Colonic mucosa (tissue), 4 donors: ENCODE measurements around the gene GPR161. TPM values are rescaled to one million over a fixed set of nuclear protein-coding genes. Genes with fewer than 3 reads are reported as not detected.

Experiments used
- DNase-seq: peaks from one replicate; pipeline ENCODE4 v3.0.0-alpha.2; 2020
- H3K27ac ChIP-seq: fragments of 200-600 bp; one replicate; pipeline ENCODE4 v1.8.0; 2021
- H3K27me3 ChIP-seq: fragments of 200-600 bp; one replicate; pipeline ENCODE4 v1.8.0; 2021
- H3K36me3 ChIP-seq: fragments of 200-600 bp; one replicate; pipeline ENCODE4 v1.8.0; 2021
- H3K4me1 ChIP-seq: fragments of 200-600 bp; one replicate; pipeline ENCODE4 v1.8.0; 2021; ENCODE audit warnings: mild to moderate bottlenecking
- H3K4me3 ChIP-seq: fragments of 200-600 bp; one replicate; pipeline ENCODE4 v1.8.0; 2021
- H3K9ac ChIP-seq, 2 donors: one replicate each; pipeline ENCODE4 v1.7.0; 2013; ENCODE audit warnings: control low read depth in 2 of 2, low read depth in 2 of 2, low read length in 2 of 2
- H3K9me3 ChIP-seq: fragments of 200-600 bp; one replicate; pipeline ENCODE4 v1.8.0; 2021
- intact Hi-C: fragments of 100-400 bp; cut with DNase I; formaldehyde crosslinking; loops from one replicate; pipeline ENCODE4 v1.14.1; 2022
- total RNA-seq, 2 donors: library from RNA; stranded (reverse); fragmentation: NEBNext Ultra II Directional in 1 of 2; extraction: Animal tissue kit (Norgen Biotek cat#: 25700) in 1 of 2; gene quantifications; one replicate each; pipeline ENCODE4 v1.2.1, GENCODE V29; 2021
- TF ChIP-seq, protein P1 (sequence below): fragments of 200-600 bp; IDR thresholded peaks from one replicate; pipeline ENCODE4 v1.8.0; 2022; ENCODE audit warnings: antibody characterized with exemption, mild to moderate bottlenecking
- donor health status: healthy.
- donor health status: DM: no; HTN: no; CAD: no.
- donor health status: DM: no; HTN: no; CAD: no.

Gene GPR161
- total RNA-seq, 2 donors from 2014 or later = 2.5 to 3.2 TPM

DNA sequence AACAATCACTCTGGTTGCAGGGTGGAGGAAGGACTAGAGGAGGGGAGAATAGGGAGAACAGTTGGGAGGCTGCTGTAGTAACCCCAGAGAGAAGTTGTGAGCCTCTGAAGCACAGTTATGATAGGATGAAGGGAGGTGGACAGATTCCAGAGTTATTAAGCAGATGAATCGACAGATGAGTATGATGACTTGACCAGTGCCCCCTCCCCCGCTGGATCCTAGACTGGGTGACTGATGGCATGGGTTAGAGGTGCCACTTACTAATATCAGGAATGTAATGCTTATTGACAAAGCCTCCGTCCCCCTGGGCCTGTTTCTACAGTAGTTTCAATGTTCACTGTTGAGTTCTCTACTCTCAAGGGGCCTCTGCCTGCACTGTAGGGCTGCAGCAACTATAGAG, 28.0 kb upstream of the GPR161 start:
- intact Hi-C loops = no loop called here
- Histone ChIP-seq H3K27ac (no peak overlapping the region), H3K9me3 (no peaks in the 10 kb centered on the region), H3K27me3 (no peaks in the 10 kb centered on the region), H3K9ac (no peak overlapping the region), H3K4me3 (no peak overlapping the region), H3K4me1 (no peaks in the 10 kb centered on the region), H3K36me3 (no peaks in the 10 kb centered on the region)
- TF ChIP-seq, protein P1, sequence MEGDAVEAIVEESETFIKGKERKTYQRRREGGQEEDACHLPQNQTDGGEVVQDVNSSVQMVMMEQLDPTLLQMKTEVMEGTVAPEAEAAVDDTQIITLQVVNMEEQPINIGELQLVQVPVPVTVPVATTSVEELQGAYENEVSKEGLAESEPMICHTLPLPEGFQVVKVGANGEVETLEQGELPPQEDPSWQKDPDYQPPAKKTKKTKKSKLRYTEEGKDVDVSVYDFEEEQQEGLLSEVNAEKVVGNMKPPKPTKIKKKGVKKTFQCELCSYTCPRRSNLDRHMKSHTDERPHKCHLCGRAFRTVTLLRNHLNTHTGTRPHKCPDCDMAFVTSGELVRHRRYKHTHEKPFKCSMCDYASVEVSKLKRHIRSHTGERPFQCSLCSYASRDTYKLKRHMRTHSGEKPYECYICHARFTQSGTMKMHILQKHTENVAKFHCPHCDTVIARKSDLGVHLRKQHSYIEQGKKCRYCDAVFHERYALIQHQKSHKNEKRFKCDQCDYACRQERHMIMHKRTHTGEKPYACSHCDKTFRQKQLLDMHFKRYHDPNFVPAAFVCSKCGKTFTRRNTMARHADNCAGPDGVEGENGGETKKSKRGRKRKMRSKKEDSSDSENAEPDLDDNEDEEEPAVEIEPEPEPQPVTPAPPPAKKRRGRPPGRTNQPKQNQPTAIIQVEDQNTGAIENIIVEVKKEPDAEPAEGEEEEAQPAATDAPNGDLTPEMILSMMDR = no peak
- DNase-seq = no peak

- Histone ChIP-seq H3K27me3 (no peaks in the 10 kb centered on the region), H3K4me1 (no peaks in the 10 kb centered on the region)
- no peak for DNase-seq
Observed at GRCh38 chr1:168163670-168164069, 26.9 kb upstream of the GPR161 start.

DNA sequence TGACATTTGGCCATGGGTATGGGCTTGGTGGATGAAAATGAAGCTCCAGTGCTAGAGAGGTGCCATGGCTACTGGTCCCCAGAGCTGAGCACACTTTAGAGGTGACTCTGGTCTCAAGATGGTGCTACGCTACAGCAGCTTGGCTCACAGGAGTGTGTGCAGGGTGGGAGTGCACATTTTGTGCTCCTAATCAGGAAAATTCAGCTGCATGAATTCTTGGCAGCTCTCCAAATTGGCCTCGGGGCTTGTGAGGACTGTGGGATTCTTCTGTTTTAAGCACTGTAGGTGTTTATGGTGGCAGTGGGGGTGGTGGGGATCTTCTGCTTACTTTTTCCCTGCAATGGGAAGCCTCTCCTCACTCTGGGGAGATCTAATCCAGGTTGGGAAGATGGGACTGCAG, 24.7 kb upstream of the GPR161 start:
- no peak for DNase-seq
- TF ChIP-seq, protein P1 = no peak

More at GRCh38 chr1:168163670-168164069, 26.9 kb upstream of the GPR161 start:
- no peak overlapping the region for H3K4me3 ChIP-seq
- H3K36me3 ChIP-seq = no peaks in the 10 kb centered on the region
- no peak overlapping the region for H3K27ac ChIP-seq
- TF ChIP-seq, protein P1 = no peak
- H3K9me3 ChIP-seq = no peaks in the 10 kb centered on the region
- no peak overlapping the region for H3K9ac ChIP-seq
- intact Hi-C loops = no loop called here

DNA sequence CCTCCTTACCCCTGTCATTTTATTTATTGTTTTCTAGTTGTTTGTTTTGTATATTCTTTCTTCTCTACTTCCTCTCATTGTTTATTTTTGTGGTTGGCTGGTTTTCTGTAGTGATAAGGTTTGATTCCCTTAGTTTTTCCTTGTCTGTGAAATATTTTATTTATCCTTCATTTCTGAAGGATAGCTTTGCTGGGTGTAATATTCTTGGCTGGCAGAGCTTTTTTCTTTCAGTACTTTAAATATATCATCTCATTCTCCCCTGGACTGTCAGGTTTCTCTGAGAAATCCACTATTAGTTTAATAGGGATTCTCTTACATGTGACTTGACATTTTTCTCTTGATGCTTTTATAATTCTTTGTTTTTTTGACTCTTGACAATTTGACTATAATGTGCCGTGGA, 23.2 kb upstream of the GPR161 start:
- H3K4me3 ChIP-seq = no peak overlapping the region
- no peaks in the 10 kb centered on the region for H3K36me3 ChIP-seq
- DNase-seq = no peak
- intact Hi-C loops = no loop called here
- TF ChIP-seq, protein P1 = no peak
- H3K4me1 ChIP-seq = no peaks in the 10 kb centered on the region
- no peak overlapping the region for H3K27ac ChIP-seq
- H3K9me3 ChIP-seq = no peaks in the 10 kb centered on the region
- no peak overlapping the region for H3K9ac ChIP-seq
- no peaks in the 10 kb centered on the region for H3K27me3 ChIP-seq

More for the DNA sequence above, 24.7 kb upstream of the GPR161 start:
- no peak overlapping the region for H3K27ac ChIP-seq
- no peaks in the 10 kb centered on the region for H3K36me3 ChIP-seq
- H3K4me1 ChIP-seq = no peaks in the 10 kb centered on the region
- H3K4me3 ChIP-seq = no peak overlapping the region
- no peaks in the 10 kb centered on the region for H3K27me3 ChIP-seq
- intact Hi-C loops = no loop called here
- H3K9ac ChIP-seq = no peak overlapping the region
- H3K9me3 ChIP-seq = no peaks in the 10 kb centered on the region

- H3K27me3 ChIP-seq = no peaks in the 10 kb centered on the region
- no peak overlapping the region for H3K27ac ChIP-seq
- H3K4me1 ChIP-seq = no peaks in the 10 kb centered on the region
- H3K9me3 ChIP-seq = no peaks in the 10 kb centered on the region
- H3K4me3 ChIP-seq = no peak overlapping the region
- H3K36me3 ChIP-seq = no peaks in the 10 kb centered on the region
- DNase-seq = no peak
- intact Hi-C loops = no loop called here
- H3K9ac ChIP-seq = no peak overlapping the region
- TF ChIP-seq, protein P1 = no peak
Observed at GRCh38 chr1:168159251-168159650, 22.5 kb upstream of the GPR161 start.

DNA sequence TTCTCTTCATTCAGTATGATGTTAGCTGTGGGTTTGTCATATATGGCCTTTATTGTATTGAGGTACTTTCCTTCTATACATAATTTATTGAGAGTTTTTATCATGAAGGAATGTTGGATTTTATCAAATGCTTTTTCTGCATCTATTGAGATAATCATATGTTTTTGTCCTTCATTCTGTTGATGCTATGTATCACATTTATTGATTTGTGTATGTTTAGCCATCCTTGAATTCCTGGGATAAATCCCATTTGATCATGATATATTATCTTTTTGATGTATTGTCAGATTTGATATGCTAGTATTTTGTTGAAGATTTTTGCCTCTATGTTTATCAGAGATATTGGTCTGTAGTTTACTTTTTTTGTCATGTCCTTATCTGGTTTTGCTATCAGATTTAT, 20.9 kb upstream of the GPR161 start:
- Histone ChIP-seq H3K9me3 (no peaks in the 10 kb centered on the region), H3K4me3 (no peak overlapping the region), H3K9ac (no peak overlapping the region), H3K36me3 (no peaks in the 10 kb centered on the region), H3K27ac (no peak overlapping the region), H3K4me1 (no peaks in the 10 kb centered on the region), H3K27me3 (no peaks in the 10 kb centered on the region)
- TF ChIP-seq, protein P1 = no peak
- DNase-seq = no peak
- intact Hi-C loops = no loop called here
